ENCODE data around the gene ANKRD33B.
"Not testable (repeated sequence)": the region's sequence is repeated elsewhere in the genome, so short reads cannot be mapped to it uniquely, and the experiment has no call there.

The ANKRD33B gene

GRCh38 chr5:10637944-10638343 is 74.1 kb downstream of the ANKRD33B start:
- DNase-seq (ENCODE audit: low read depth), result no peak

- not testable (repeated sequence) for DNase-seq (ENCODE audit: low read depth)
Measured at GRCh38 chr5:10638723-10639122, 74.9 kb downstream of the ANKRD33B start.

DNA sequence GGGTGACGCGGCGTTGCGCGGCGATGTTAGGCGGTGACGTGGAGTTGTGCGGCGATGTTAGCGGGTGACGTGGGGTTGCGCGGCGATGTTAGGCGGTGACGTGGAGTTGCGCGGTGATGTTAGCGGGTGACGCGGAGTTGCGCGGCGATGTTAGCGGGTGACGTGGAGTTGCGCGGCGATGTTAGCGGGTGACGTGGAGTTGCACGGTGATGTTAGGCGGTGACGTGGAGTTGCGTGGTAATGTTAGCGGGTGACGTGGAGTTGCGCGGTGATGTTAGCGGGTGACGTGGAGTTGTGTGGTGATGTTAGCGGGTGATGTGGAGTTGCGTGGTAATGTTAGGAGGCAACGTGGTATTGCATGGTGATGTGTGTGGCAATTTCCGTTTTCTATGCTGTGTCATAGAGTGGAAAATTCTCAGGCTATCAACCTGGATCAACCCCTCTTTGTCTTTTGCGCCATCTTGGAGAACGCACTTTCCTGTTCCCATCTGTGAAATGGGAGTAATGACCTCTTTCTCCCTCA is 76.0 kb downstream of the ANKRD33B start:
- no peak for DNase-seq (ENCODE audit: low read depth)

DNA sequence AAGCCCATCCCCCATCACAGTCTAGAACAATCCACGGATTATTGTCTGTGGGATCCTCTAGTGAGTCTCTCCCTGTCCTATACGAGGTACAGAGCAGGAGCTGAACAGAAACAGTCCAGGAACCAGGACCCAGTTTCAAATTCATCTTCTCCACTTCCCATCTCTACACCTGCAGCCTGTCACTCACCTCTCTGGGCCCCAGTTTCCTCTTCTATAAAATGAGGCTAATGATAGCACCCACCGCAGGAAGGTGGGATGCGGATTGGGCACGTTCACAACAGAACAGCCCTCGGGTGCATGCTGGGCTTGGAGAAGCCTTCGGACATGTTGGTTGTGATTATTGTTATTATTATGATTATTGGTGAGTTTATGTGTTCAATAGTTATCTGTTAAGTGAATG is 78.5 kb downstream of the ANKRD33B start:
- no peak for DNase-seq (ENCODE audit: low read depth)

- DNase-seq (ENCODE audit: low read depth), result no peak
Measured at GRCh38 chr5:10644192-10644591, 80.3 kb downstream of the ANKRD33B start.

GRCh38 chr5:10645146-10645545 is 81.3 kb downstream of the ANKRD33B start:
- DNase-seq (ENCODE audit: low read depth), result no peak

GRCh38 chr5:10645671-10646070 is 81.8 kb downstream of the ANKRD33B start:
- no peak for DNase-seq (ENCODE audit: low read depth)

GRCh38 chr5:10647640-10648039 is 83.8 kb downstream of the ANKRD33B start:
- no peak for DNase-seq (ENCODE audit: low read depth)

DNA sequence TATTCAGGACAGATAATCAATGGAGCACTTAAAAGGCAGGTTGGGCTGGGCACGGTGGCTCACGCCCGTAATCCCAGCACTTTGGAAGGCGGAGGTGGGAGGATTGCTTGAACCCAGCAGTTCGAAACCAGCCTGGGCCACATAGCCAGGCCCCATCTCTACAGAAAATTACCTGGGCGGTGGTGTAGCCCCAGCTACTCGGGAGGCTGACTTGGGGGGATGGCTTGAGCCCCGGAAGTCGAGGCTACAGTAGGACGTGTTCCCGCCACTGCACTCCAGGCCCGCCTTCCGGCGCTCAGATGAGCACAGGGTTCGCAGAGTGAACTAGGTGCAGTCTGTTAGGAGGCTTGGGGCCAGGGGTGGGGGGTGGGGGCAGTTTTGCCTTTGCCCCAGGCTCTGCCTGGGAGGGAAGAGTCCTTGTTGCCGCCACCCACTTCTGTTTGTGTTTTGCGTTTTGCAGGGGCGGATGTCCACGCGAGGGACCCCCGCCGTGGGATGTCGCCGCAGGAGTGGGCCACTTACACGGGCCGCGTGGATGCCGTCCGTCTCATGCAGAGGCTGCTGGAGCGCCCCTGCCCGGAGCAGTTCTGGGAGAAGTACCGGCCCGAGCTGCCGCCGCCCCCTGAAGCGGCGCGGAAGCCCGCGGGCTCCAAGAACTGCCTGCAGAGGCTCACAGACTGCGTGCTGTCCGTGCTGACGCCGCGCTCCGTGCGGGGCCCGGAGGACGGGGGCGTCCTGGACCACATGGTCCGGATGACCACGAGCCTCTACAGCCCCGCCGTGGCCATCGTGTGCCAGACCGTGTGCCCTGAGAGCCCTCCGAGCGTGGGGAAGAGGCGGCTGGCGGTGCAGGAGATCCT is 85.2 kb downstream of the ANKRD33B start:
- DNase-seq (ENCODE audit: low read depth), result no peak

DNA sequence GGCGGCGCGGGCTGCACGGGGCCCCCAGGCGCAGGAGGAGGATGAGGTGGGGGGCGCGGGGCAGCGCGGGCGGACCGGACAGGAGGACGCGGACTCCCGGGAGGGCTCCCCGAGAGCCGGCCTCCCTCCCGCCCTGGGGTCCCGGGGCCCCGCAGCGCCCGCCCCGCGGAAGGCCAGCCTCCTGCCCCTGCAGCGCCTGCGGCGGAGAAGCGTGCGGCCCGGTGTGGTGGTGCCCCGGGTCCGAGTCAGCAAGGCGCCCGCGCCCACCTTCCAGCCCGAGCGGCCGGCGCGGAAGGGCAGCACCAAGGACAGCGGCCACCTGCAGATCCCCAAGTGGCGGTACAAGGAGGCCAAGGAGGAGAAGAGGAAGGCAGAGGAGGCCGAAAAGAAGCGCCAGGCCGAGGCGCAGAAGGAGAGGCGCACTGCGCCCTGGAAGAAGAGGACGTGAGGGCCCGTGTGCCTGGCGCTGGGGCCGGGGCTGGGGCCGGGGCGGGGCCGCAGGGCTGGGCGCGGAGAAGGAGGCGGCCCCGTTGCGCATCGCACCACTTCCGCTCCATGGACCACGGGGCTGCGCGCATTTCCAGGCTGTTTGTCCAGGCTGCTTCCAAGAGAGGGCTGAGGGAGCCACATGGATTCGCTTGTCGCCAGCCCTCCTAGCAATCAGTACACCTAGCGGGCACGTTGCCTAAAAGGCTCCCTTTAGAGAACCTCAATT is 86.0 kb downstream of the ANKRD33B start:
- no peak for DNase-seq (ENCODE audit: low read depth)

- no peak for DNase-seq (ENCODE audit: low read depth)
Measured at GRCh38 chr5:10652151-10652550, 88.3 kb downstream of the ANKRD33B start.

DNA sequence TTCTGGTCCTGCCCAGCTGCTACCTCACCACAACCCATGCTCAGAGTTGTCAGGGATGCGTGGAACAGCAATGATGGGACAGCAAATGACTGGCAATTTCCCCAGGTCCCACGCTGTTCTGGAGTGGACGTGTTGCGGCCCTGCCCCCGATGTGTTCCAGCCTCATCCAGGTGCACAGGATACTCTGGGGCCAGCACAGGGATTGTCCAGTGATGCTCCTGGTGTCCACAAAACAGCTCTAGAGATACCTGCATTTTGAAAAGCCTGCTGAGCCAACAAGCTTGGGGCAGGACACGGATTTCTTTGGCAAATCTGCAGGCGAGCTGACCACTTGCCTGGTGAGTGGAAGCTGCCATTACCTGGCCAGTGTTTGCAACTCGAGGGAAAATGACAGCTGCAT is 88.7 kb downstream of the ANKRD33B start:
- no peak for DNase-seq (ENCODE audit: low read depth)

DNA sequence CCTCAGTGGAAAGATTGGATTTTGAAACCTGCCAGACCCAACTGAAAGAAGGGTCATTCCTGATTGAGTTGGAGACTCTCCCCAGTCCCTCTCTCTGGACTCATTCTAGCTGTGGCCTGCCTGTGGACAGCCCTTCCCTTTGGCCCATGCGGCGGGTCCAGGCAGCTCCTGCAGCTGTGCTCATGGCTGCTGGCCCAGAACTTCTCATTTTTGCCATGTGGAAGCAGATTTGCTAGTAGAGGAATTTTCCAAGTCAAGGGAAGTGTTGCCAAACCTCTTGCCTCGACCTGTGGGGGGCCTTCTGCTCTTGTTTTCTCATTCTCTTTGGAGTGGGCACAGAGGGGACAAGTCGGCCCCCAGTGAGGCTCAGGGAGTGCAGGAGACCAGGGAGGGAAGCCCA is 89.2 kb downstream of the ANKRD33B start:
- DNase-seq (ENCODE audit: low read depth), result no peak

DNA sequence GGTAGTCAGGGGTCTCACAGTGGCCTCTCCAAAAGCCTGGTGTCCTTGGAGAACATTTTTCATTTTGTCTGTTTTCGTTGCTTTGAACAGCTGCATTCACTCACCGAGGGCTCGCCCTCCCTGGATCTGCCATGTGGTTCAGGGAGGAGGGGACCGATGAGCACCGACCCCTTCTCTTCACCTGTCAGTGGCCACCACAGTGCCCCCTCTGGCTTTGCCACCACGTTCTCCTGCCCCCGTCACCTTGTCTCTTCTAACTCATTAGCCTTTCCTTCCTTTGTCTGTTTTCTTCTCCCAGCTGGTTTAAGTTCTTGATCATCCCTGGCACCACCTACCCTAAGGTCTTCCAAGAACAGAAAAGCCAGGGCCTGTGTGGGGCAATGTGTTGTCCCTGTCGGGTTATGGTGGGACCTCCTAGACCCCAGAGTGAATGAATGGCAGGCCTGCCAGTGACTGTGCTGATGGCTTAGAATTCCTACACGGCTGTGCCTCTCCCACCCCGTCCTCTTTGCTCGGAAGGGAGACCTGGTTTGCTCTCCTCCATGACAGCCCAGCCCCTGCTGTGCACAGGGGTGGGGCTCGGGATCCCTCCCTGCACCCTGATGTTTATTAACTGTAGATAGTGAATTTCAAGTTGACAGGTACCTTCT is 90.0 kb downstream of the ANKRD33B start:
- DNase-seq (ENCODE audit: low read depth), result no peak

- no peak for DNase-seq (ENCODE audit: low read depth)
Measured at GRCh38 chr5:10654566-10654965, 90.7 kb downstream of the ANKRD33B start.

DNA sequence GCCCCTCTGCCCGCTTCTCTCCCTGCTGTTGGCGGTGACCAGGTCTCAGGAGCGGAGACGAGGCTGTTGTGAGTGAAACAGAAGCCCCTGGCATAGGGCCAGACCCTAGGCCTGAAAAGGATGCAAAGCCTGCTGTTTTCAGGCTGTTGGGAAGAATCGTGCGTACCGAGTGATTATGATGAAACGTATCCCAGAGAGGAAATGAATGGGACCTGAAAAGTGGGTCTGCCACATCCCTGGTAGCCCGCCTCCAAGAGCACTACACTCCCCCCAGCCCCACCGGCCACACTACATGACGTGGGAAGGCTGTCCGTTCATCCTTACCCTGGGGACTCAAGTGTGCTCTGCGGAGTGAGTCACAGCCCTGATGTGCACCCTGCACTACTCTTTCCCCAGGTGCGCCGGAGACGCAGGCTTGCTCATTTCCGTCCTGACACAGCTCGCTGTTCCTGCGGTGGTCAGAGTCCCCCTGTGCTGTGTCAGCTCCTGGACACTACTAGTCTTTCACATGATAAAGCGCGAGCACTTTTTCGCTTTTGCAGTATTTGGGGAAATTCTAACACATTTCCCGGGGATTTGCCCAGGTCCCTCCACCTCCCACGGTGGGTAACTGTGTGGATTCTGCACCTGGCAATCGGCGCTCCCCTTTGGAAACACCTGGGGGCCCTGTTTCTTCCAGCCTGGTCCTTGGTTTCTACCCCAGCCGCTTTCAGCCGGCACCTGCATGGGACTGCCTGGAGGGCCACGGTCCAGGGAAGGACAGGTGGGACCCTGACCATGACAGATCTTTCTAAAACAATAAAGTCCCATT is 91.5 kb downstream of the ANKRD33B start:
- DNase-seq (ENCODE audit: low read depth), result no peak

DNA sequence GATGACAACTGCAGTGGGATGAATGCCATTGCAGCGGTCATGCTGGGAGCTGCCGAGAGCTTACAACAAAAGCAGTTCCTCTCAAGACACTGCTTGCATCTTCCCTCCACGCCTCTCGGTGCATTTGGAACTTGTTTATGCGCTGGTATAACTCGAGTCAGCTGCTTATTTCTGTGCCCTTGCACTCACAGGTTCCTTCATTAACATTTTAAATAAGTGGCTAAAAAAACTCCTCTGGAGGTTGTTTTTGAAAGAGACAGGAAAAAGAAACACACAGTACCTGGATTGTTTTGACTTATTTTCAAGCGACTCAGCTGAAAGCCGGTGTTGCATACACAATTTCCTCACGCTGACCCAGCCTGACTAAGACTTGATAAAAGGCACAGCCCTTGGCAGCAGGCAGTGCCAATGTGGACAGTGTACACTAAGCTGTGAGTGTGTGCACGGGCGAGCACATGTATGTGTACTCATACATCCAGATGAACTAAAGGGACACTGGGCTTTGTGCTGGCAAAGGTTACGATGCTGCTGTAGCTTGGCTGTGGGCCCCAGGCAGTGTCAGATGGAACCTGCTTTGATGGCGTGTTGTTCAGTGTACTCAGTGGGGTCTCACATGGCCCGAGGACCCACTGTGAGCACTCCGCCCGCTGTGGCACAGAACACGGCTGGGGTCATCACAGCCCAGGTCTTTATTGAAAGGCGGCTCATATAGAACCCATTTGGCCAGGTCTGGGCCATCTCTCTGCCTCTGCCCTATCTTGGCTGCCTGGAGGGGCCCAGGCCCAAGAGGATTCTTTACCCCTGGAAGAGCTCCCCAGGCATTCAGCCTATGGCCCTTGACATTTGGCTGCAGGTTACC is 92.3 kb downstream of the ANKRD33B start:
- DNase-seq (ENCODE audit: low read depth), result no peak

DNA sequence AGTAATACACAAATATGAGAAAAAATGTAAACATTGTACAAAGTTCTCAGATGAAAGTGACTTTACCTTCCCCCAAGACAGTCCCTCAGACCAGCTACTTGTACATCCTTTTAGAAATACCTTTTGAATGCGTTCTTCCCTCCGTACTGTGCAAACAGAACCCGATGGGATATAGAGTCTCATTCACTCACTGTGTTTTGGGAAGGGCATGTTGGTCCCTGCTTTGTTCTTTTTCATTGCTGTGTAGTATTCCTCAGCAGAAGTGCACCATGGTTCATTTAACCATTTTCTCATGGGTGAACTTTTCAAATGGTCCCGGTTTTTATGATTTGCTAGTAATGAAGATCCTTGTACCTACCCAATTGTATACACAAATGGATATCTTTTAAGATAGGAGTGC is 94.4 kb downstream of the ANKRD33B start:
- no peak for DNase-seq (ENCODE audit: low read depth)

DNA sequence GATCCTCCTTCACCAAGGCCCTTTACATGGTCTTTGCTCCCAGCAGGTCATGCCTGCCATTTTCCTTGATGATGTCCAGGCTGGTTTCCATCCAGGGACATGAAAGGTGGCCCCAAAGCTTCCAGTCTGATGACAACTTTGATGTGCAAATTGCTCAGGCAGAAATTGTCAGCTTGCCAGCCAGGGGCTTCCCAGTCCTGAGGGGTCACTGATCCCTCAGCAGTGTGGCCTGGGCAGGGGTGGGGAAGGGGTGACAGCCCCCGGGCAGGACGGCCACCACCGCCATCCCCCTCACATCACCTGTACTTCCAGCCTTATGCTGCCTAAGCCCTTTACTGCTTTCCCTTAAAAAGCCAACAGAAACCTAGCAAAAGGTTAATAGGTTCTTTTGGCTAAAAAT is 96.3 kb downstream of the ANKRD33B start:
- no peak for DNase-seq (ENCODE audit: low read depth)

DNA sequence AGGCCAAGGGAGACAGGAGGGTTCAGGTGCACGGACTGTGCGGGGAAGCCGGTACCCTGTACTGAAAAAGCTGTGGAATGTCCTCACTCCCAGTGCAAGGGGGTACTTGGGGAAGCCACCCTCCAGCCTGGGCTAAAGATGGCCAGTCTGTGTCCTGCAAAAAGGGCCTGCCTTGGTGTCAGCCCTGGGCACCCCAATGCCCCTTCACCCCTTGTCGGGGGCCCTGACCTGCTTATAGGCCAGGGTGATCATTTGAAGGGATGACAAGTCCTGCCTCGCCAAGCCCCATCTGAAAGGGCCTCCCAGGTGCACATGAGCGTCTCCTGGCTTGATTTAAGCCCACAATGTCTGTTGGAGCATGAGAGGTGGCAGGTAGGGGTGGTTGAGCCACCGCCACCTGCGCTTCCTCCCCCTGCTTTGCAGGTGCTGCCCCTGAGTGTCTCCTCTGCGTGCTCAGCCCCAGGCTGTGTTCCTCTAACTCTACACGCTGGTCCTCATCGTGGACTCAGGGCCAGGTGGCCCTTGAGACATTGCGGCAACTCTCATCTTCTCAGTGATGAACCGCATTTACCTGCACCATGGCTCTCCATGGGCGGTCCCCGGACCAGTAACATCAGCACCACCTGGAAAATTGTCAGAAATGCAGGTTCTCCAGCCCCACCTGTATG is 97.0 kb downstream of the ANKRD33B start:
- no peak for DNase-seq (ENCODE audit: low read depth)
